K562 (cell line): ENCODE data around the gene G6PC2.

ENCODE experiments used
- CAMTA2 ChIP-seq: fragments of 250-450 bp; sonication (Bioruptor Pico); conservative IDR thresholded peaks from 2 replicates; pipeline ENCODE4 v1.5.1; 2022
- CXXC5 ChIP-seq: fragments of 250-450 bp; sonication (Bioruptor Pico); IDR thresholded peaks from 2 replicates; pipeline ENCODE4 v1.8.0; 2022; ENCODE audit warnings: inconsistent platforms, mild to moderate bottlenecking, moderate library complexity
- EP300 ChIP-seq: IDR thresholded peaks from 2 replicates; pipeline ENCODE4 v1.6.1; 2012; ENCODE audit warnings: low read length, improper control_type of control experiment
- HMGN3 ChIP-seq: IDR thresholded peaks from 2 replicates; pipeline ENCODE4 v1.6.1; 2011; ENCODE audit warnings: borderline replicate concordance, low read depth, mild to moderate bottlenecking, mixed read lengths, low read length; ENCODE audit not compliant: insufficient read length; ENCODE audit errors: extremely low read depth
- KDM1A ChIP-seq, 2 experiments: fragments of 450-650 bp; IDR thresholded peaks; 2 replicates each; pipeline ENCODE4 v1.6.1; 2016; ENCODE audit warnings: mild to moderate bottlenecking in 2 of 2
- NFE2L1 ChIP-seq: fragments of 450-650 bp; IDR thresholded peaks from 2 replicates; pipeline ENCODE4 v1.6.1; 2016; ENCODE audit warnings: missing genetic modification characterization, low read depth, mild to moderate bottlenecking, missing compliant biosample characterization, moderate library complexity, borderline replicate concordance
- POLR2A ChIP-seq: fragments of 450-650 bp; conservative IDR thresholded peaks from 2 replicates; pipeline ENCODE4 v1.6.1; 2016
- SMARCC2 ChIP-seq: fragments of 450-650 bp; IDR thresholded peaks from 2 replicates; pipeline ENCODE4 v1.6.1; 2017; ENCODE audit warnings: antibody characterized with exemption, moderate library complexity, mild to moderate bottlenecking, low read depth
- TEAD4 ChIP-seq, 2 experiments: sonication (generic) in 1 of 2; formaldehyde crosslinking in 1 of 2; IDR thresholded peaks; 2 replicates each; pipeline versions ENCODE4 v1.6.1 to v1.8.0; 2012 to 2022; ENCODE audit warnings: borderline replicate concordance in 1 of 2, inconsistent platforms in 1 of 2, low read length in 1 of 2, mild to moderate bottlenecking in 1 of 2, missing genetic modification reagents in 1 of 2
- ZNF24 ChIP-seq: fragments of 450-650 bp; IDR thresholded peaks from 2 replicates; pipeline ENCODE4 v1.6.1; 2016
- ZNF780A ChIP-seq: fragments of 250-450 bp; sonication (Bioruptor Pico); IDR thresholded peaks from 2 replicates; pipeline ENCODE4 v1.5.0; 2021; ENCODE audit warnings: mild to moderate bottlenecking
- TF ChIP-seq, protein P1 (sequence below), 3 experiments: IDR thresholded peaks in 2 of 3; conservative IDR thresholded peaks in 1 of 3; 2 replicates each; pipeline ENCODE4 v1.5.1; 2011 to 2012; ENCODE audit warnings: low read length in 3 of 3, mild to moderate bottlenecking in 3 of 3, control low read depth in 2 of 3, improper control_type of control experiment in 1 of 3, inconsistent platforms in 1 of 3, low read depth in 1 of 3, mixed read lengths in 1 of 3, moderate library complexity in 1 of 3; ENCODE audit not compliant: insufficient read depth in 2 of 3
- TF ChIP-seq, protein P2 (sequence below): IDR thresholded peaks from 2 replicates; pipeline ENCODE4 v1.6.1; 2012; ENCODE audit warnings: low read depth, low read length, improper control_type of control experiment, borderline replicate concordance

DNA sequence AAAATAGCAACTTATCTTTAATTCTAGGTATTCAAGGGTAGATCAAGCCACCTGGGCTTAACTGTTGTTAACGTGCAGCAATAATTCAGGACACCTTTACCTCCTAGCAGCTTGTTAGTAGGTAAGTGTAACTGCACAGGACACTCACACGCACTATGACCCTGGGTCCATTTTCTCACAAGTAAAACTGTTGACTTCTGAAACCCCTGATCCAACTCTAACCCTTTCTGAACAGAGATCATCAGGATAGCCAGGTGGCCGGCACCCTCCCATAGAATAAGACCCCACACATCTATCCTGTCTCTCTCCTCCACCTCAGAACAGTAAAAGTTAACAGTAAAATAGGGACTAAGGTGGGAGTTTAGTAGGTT is 11.5 kb upstream of the G6PC2 start:
- no peak for TF ChIP-seq HMGN3
- no peak; the same call in 1 of the 2 replicates for TF ChIP-seq TEAD4 (IDR thresholded peaks at IDR 0.05; ENCODE audit: low read length)
- TF ChIP-seq TEAD4 (CRISPR knock-in tag; IDR thresholded peaks at IDR 0.05; ENCODE audit: borderline replicate concordance): no peak
- TF ChIP-seq, protein P1, sequence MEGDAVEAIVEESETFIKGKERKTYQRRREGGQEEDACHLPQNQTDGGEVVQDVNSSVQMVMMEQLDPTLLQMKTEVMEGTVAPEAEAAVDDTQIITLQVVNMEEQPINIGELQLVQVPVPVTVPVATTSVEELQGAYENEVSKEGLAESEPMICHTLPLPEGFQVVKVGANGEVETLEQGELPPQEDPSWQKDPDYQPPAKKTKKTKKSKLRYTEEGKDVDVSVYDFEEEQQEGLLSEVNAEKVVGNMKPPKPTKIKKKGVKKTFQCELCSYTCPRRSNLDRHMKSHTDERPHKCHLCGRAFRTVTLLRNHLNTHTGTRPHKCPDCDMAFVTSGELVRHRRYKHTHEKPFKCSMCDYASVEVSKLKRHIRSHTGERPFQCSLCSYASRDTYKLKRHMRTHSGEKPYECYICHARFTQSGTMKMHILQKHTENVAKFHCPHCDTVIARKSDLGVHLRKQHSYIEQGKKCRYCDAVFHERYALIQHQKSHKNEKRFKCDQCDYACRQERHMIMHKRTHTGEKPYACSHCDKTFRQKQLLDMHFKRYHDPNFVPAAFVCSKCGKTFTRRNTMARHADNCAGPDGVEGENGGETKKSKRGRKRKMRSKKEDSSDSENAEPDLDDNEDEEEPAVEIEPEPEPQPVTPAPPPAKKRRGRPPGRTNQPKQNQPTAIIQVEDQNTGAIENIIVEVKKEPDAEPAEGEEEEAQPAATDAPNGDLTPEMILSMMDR (IDR thresholded peaks at IDR 0.05 in 2 of 3, conservative IDR thresholded peaks at IDR 0.05 in 1 of 3; ENCODE audit: insufficient read depth in 2 of 3, low read depth in 1 of 3, low read length in 3 of 3): no peak
- TF ChIP-seq ZNF780A: no peak
- no peak for TF ChIP-seq CAMTA2 (CRISPR knock-in tag)
- no peak for TF ChIP-seq EP300
- TF ChIP-seq ZNF24: no peak
- TF ChIP-seq POLR2A: no peak
- no peak for TF ChIP-seq SMARCC2
- no peak for TF ChIP-seq KDM1A (IDR thresholded peaks at IDR 0.05)
- TF ChIP-seq, protein P2, sequence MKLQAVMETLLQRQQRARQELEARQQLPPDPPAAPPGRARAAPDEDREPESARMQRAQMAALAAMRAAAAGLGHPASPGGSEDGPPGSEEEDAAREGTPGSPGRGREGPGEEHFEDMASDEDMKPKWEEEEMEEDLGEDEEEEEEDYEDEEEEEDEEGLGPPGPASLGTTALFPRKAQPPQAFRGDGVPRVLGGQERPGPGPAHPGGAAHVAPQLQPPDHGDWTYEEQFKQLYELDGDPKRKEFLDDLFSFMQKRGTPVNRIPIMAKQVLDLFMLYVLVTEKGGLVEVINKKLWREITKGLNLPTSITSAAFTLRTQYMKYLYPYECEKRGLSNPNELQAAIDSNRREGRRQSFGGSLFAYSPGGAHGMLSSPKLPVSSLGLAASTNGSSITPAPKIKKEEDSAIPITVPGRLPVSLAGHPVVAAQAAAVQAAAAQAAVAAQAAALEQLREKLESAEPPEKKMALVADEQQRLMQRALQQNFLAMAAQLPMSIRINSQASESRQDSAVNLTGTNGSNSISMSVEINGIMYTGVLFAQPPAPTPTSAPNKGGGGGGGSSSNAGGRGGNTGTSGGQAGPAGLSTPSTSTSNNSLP: no peak
- no peak for TF ChIP-seq CXXC5 (CRISPR knock-in tag)
- no peak for TF ChIP-seq NFE2L1 (tag)
